ENCODE data around the gene DNAJB13. TPM values are rescaled to one million over a fixed set of nuclear protein-coding genes. Genes with fewer than 3 reads are reported as not detected.

The DNAJB13 gene
- total RNA-seq, 1 experiment from 2014 or later, result 0.24 TPM

GRCh38 chr11:74009230-74009547 lies 58.4 kb downstream of the DNAJB13 start:
- Mint-ChIP-seq H3K4me1 (peaks cover 10% of the 10 kb centered on the region), H3K9me3 (no peaks in the 10 kb centered on the region), H3K27ac (no peak overlapping the region), H3K27me3 (ENCODE audit: low read depth) (no peaks in the 10 kb centered on the region), H3K4me3 (no peak overlapping the region), H3K36me3 (0 out of 2 replicates have a peak, but pooled peaks cover 3% of the 10 kb centered on the region)
- TF ChIP-seq E2F5 (CRISPR knock-in tag; IDR thresholded peaks at IDR 0.05) (no peak), SMAD4 (CRISPR knock-in tag; IDR thresholded peaks at IDR 0.05) (no peak), ATF1 (CRISPR knock-in tag; IDR thresholded peaks at IDR 0.05) (no peak), TEAD4 (CRISPR knock-in tag; IDR thresholded peaks at IDR 0.05) (no peak), USF1 (CRISPR knock-in tag; IDR thresholded peaks at IDR 0.05) (no peak), AFF4 (CRISPR knock-in tag; IDR thresholded peaks at IDR 0.05; ENCODE audit: borderline replicate concordance) (no peak), SOX15 (CRISPR knock-in tag; IDR thresholded peaks at IDR 0.05) (no peak), CBFB (CRISPR knock-in tag; IDR thresholded peaks at IDR 0.05; ENCODE audit: low read depth) (no peak), ZMAT4 (CRISPR knock-in tag; IDR thresholded peaks at IDR 0.05) (no peak), ZNF416 (CRISPR knock-in tag; IDR thresholded peaks at IDR 0.05) (no peak), JUN (CRISPR knock-in tag; IDR thresholded peaks at IDR 0.05) (no peak), RELA (CRISPR knock-in tag; IDR thresholded peaks at IDR 0.05; ENCODE audit: borderline replicate concordance) (no peak), EMX1 (CRISPR knock-in tag; IDR thresholded peaks at IDR 0.05) (no peak), NR1H2 (CRISPR knock-in tag; IDR thresholded peaks at IDR 0.05) (no peak), CTCF (IDR thresholded peaks at IDR 0.05) (no peak), SP1 (CRISPR knock-in tag; conservative IDR thresholded peaks at IDR 0.05) (no peak), GRHL2 (CRISPR knock-in tag; IDR thresholded peaks at IDR 0.05; ENCODE audit: insufficient replicate concordance, severe bottlenecking) (no peak), TP53 (CRISPR knock-in tag; IDR thresholded peaks at IDR 0.05) (no peak)
- POLR2A ChIA-PET, result no interaction called here
- ATAC-seq (no peak), DNase-seq (ENCODE audit: low spot score) (no peak)
- CTCF ChIA-PET, result no interaction called here

GRCh38 chr11:74009675-74010305 lies 59.0 kb downstream of the DNAJB13 start:
- Mint-ChIP-seq H3K27ac (no peak overlapping the region), H3K36me3 (0 out of 2 replicates have a peak, but pooled peaks cover 3% of the 10 kb centered on the region), H3K4me3 (no peak overlapping the region), H3K27me3 (ENCODE audit: low read depth) (no peaks in the 10 kb centered on the region), H3K4me1 (peaks cover 10% of the 10 kb centered on the region), H3K9me3 (no peaks in the 10 kb centered on the region)
- no peak for ATAC-seq
- POLR2A ChIA-PET, result no interaction called here
- DNase-seq (ENCODE audit: low spot score), result no peak
- CTCF ChIA-PET, result interaction anchor here (0.6 to 1.0 kb wide), 2 partner anchors 9 to 10 kb away, joined by 3 read pairs; no protein-coding TSS in a partner anchor
- TF ChIP-seq SMAD4 (CRISPR knock-in tag; IDR thresholded peaks at IDR 0.05), result no peak

Measured in WTC11 (cell line).